ENCODE measurements around the gene MARF1.

DNA sequence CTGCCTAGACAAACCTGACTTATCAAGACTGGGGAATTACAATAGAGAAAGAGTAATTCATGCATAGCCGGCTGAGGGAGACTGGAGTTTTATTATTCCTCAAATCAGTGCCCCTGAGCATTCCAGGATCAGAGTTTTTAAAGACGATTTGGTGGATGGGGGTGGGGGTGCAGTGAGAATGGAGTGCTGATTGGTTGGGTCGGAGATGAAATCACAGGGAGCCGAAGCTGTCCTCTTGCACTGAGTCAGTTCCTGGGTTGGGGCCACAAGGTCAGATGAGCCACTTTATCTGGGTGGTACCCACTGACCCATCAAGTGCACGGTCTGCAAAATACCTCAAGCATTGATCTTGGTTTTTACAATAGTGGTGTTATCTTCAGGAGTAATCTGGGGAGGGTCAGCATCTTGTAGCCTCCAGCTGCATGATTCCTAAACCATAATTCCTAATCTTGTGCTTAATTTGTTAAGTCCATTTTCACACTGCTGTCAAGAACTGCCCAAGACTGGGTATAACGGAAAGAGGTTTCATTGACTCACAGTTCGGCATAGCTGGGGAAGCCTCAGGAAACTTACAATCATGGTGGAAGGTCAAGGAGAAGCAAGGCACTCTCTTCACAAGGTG lies 69.6 kb downstream of the MARF1 start:
- TF ChIP-seq, protein P1, sequence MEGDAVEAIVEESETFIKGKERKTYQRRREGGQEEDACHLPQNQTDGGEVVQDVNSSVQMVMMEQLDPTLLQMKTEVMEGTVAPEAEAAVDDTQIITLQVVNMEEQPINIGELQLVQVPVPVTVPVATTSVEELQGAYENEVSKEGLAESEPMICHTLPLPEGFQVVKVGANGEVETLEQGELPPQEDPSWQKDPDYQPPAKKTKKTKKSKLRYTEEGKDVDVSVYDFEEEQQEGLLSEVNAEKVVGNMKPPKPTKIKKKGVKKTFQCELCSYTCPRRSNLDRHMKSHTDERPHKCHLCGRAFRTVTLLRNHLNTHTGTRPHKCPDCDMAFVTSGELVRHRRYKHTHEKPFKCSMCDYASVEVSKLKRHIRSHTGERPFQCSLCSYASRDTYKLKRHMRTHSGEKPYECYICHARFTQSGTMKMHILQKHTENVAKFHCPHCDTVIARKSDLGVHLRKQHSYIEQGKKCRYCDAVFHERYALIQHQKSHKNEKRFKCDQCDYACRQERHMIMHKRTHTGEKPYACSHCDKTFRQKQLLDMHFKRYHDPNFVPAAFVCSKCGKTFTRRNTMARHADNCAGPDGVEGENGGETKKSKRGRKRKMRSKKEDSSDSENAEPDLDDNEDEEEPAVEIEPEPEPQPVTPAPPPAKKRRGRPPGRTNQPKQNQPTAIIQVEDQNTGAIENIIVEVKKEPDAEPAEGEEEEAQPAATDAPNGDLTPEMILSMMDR (IDR thresholded peaks at IDR 0.05) = no peak
- TF ChIP-seq POLR2A (IDR thresholded peaks at IDR 0.05) = no peak

All from thyroid gland (tissue), 4 donors.